ENCODE measurements around the gene TNFRSF25.
"Not testable (repeated sequence)": the region's sequence is repeated elsewhere in the genome, so short reads cannot be mapped to it uniquely, and the experiment has no call there.

The TNFRSF25 gene

DNA sequence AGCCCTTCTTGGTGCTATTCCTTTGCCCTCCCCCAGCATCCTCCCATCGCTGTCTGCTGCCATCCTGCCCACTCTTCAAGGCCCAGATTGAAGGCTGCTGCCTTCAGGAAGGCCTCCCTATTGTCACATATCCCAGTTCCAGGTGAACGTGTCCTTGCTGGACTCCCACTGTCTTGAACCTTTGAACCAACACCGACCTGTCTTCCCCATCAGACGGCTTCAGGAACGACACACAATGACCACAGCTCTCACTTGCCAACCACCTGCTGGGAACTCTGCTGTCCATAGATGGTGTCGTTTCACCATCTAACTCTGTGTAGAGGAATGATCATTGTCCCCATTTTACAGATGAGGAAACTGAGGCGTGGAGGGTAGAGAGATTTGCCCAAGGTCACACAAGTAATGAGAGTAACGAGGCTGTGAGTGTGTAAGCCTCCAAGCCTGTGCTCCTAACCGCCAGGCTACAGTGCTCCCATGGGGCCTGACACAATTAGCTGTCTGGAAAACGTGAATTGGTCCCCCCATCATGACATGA, 35.4 kb upstream of the TNFRSF25 start:
- no peak for DNase-seq

DNA sequence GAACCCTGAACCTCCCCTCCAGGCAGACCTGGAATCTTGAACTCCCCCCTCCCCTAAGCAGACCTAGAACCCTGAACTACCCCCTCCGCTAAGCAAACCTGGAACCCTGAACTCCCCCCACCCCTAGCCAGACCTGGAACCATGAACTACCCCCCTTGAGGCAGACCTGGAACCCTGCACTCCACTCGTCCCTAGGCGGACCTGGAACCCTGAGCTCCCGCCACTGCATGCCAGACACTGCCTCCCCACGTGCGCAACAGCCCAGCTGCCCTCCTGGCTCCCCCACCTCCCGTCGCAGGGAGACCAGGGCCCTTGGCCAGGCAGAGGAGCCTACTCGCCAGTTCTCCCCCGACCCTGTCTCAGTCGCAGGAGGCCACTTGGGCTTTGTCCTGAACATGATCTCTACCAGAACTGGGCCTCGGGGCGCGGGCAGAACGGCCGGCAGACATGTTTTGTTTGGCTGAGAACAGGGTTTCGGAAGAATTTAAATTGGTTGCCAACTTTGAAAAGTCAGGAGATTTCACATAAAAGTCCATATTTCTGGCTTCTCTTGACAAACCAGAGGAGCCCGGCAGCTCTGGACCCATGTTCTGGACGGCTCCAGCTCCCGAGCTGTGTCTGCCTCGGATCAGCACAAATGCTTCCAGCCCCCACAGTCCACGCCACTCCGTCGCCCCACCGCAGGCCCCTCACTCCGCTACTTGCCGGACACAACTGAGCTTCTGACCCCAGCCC, 34.7 kb upstream of the TNFRSF25 start:
- no peak for DNase-seq

DNA sequence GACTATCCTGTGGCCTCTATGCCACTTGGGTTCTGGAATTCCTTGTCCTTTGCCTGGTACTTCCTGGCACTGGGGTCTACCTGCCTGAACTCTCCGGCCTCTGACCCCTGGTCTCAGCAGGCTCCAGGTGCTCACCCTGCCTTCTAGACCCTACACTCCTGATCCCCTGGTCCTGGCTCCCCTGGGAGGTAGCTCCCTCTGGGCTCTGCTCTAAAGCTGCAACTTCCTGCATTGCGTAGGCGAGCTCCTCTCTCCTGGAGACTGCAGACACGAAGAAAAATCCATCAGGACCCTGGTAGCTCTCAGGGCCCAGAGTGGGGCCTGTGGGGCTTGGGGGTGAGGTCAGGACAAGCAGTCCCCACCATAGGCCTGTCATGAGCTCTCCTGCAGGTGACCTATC, 33.3 kb upstream of the TNFRSF25 start:
- DNase-seq = no peak

DNA sequence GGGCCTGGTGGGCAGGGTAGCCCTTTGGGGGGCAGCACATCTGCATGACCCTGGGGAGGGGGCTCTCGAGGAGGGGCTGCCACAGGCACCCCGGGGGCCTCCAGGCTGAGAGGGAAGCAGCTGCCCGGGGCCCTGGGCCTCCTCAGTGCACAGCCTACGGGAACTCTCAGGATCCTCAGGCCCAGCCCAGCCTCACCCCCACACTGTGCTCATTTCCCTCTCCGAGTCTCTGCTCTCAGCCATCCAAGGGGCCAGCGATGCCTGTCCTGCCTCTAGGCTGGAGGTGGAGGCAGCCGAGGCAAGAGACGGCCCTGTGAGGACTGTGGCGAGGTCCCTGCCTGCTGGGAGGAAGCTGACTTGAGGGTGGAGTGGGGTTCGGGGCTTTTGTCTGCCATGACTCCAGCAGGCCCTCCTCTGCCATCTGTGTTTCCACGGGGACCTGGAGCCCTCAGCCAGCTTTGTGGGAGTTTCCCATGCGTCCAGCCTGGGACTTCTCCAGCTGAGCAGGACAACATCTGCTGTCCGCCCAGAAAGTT, 32.7 kb upstream of the TNFRSF25 start:
- DNase-seq = peak; percentile 42 to 49

DNA sequence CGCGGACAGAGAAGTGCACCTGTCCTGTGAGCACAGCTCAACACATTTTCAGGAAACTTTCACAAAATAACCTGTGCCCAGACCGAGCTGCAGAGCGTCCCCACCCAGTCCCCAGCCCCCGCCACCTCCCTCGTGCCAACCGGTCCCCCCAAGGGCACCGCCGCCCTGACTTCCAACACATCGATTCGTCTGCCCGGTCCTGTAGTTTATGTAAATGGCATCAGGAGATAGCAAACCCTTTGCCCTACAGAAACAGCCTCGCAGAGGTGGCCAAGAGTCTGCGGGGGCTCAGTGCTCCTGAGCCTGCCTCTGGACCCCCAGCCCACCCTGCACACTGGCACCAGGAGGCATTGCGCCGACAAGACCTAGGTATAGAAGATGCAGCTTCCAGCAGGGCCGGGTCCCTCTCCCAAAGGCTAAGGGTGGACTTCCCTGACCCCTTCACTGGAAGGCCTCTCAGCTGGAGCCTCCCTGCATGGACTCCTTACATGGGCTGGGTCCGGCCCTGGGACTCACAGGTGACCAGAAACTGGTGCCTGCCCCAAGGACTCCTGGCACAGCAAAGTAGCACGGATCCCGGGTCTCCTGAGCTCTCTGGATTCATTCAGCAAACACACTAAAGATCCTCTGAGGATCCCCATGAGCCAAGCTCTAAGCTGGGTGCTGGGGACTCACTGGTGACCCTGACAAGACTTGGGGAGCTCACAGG, 32.0 kb upstream of the TNFRSF25 start:
- no peak for DNase-seq

DNA sequence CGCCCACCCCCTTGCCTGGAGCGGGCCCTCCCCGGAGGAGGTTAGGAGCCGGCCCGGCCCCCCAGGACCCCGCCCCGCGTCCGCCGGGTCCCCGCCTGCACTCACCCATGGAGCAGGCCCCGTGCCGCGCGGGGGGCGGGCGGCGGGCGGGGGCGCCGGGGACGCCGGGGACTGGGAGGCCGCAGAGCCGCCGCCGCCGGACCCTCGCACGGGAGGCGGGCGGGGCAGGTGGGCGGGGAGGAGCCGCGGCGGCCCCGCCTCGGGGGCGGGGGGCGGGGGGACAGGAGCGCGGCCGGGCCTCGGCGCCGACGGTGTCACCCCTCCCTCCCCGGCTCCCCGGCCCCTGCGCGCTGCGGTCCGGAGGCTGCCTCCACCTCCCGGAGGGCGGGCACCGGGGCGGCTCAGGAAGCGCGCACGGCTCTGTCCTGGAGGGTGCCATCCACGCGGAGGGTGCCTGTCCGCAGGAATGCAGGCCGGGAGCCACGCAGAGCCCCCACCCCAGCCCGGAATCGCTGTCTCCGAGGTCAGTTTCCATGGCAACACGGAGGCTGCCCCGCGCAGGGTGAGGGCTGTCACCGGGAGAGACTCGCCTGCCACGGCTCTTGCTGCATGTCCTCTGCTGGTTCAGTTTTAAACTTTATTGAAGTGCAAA, 31.4 kb upstream of the TNFRSF25 start:
- no peak for DNase-seq

DNA sequence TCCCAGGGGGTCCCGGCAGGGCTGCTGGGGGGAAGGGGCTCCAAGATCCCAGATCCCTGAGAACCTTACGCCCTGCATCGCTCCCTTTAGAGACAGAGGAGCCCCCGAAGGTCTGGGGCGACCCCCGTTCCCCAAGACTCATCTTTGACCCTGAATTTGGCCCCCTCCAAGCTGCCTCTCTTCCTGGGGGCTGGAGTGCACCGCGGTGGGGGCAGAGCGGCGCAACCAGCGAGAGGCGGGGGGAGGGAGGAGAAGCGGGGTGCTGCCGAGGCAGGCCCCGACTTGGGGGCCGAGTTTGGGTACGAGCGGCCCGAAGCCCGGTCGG, 30.9 kb upstream of the TNFRSF25 start:
- no peak for DNase-seq

DNA sequence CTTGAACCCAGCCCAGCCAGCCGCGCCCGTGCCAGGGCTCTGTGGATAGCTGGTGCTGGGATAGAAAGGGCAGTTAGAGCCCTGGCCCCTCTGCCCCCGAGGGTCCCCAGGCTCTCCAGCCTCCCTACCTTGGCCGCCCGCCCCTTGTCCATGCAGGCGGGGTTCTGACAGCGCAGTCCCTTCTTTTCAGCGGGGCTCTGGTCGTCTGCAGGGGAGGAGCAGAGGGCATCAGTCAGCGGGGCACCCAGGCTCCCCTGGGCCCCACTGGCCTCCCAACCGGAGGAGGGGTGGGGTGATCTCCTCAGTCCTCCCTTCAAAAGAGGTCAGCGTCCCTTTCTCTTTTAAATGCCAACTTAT, 30.4 kb upstream of the TNFRSF25 start:
- no peak for DNase-seq

DNA sequence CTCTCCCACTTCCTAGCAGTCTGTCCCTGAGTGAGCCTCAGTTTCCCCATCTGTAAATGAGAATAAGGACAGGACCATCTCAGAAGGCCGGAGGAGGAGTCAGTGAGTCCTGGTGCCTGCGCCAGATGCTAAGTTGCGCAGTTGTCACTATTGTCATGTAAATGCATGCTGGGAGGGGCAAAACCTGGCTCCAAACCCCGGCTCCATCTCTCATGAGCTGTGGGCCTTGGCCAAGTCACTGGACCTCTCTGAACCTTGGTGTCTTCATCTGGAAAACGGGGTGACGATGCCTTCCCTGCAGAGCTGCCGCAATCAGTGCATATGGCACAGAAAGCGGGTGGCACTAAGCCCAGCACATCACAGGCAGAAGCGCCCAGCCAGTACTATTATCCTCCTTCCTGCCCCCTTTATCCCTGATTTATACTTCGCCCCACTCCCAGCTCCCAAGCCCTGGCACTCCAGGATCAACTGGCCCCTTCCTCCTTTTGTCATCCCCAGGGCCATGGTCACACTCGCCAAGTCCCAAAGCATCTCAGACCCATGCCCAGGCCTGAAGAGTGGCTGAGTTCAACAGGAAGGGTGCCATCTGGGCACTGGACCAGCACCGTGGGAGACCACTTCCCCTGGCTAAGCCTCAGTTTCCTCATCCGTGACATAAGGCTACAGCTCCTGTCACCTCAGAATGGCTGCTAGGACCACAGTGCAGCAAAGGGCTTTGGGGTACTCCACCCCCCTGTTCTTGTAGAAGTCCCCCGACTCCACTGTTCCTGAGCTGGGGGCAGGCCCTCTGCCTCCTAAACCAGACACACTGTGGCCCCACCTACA, 29.8 kb upstream of the TNFRSF25 start:
- no peak for DNase-seq

DNA sequence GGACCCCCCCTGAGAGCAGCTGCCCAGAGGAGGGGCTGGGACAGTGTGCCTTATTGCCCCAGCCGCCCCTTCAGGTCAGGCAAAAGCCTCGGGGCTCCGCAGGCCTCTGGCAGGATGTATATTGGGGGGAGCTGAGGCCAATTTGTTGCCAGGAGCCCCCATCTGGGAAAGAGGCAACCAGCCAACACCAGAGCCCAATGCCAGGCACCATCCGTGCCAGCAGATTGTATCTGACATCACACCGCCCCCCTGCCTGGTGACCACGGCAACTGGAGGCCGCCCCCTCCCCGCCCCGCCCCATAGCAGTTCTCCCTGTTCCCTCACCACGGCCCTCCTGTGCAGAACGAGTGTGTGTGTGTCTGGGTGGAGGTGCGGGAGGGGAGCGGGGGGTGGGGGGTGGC, 29.1 kb upstream of the TNFRSF25 start:
- DNase-seq = no peak

DNA sequence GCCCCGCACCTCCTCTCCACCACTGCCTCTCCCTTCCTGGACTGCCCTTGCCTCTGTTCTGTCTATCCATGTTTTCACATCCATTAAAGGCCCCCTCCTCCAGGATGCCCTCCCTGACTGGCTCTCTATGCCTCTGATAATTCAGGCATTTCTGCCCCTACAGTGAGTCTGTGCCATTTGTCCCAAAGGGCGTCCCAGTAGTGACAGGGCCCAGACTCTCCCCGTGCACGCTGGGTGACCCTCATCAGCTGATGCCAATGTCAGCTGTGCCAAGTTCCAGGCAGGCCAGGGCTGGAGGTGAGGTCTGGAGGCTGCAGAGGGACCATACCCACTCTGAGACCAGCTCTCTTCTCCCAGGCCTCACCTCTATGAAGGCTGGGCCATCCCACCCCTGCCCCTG, 28.7 kb upstream of the TNFRSF25 start:
- no peak for DNase-seq

DNA sequence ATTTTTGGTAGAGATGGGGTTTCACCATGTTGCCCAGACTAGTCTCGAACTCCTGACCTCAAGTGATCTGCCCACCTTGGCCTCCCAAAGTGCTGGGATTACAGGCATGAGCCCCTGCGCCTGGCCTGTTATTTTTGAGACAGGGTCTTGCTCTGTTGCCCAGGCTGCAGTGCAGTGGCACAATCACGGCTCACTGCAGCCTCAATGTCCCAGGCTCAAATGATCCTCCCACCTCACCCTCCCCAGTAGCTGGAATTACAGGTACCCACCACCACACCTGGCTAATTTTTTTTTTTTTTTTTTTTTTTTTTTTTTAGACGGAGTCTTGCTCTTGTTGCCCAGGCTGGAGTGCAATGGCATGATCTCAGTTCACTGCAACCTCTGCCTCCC, 27.9 kb upstream of the TNFRSF25 start:
- DNase-seq = not testable (repeated sequence)

DNA sequence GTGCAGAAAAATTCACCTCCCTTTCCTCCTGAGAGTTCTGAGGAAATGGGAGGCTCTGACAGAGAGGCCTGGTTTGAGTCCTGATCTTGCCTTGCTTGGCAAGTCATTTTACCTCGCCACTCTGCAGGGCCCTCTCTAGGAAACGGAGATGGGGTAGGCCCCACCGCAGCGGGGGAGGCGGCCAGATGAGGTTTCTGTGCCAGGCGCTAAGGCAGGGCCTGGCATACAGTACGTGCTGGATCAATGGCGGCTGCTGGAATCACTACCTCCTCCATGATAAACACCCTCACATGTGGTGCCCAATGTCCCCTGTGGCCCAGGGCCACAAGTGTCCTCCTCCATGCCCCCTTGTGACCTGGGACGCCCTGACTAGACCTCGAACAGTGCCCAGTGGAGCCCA, 26.0 kb upstream of the TNFRSF25 start:
- DNase-seq = no peak

DNA sequence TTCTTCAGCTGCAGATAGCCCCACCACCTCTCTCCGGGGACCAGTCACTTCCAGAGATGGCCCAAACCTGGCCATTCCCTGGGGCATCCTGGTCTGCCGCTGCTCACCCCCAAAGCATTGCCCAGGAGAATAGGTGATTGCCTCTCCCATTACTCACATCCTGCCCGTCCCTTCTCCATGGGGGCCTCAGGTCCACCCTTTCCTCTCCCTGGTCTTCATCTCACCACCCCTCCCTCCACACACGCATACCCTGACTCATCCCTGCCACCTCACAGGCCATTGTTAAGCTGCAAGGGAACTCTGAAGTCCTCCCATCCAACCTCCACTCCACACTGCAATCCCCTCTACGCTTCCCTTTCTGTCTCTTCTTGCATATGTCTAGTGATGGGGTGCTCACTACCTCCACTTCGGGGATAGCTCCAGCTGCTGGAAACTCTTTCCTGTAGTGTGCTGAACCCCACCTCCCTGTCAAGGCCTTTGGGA, 25.5 kb upstream of the TNFRSF25 start, which contains the start of gene PLEKHG5:
Gene PLEKHG5 (minus strand): TSS at position 188 of the 483 bp plus-strand sequence. CDS start 14,096 bp downstream, outside the sequence.
- DNase-seq = no peak

DNA sequence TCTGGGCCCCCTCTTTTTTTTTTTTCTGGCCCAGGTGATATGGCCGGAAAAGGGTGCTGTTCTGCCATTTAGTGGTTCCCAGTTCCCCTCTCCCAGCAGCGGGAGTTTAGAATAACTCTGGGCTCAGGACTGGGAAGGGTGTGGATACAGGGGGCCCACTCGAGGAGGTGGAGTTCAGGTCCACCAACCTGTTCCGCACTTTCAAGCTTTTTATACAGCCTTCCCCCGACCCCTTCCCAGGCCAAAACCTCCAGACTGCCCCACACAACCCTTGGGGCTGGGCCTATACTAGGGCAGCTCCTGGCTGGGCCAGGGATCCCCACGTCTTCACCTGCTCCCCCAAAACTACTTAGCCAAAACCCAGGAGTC, 25.1 kb upstream of the TNFRSF25 start:
- no peak for DNase-seq

DNA sequence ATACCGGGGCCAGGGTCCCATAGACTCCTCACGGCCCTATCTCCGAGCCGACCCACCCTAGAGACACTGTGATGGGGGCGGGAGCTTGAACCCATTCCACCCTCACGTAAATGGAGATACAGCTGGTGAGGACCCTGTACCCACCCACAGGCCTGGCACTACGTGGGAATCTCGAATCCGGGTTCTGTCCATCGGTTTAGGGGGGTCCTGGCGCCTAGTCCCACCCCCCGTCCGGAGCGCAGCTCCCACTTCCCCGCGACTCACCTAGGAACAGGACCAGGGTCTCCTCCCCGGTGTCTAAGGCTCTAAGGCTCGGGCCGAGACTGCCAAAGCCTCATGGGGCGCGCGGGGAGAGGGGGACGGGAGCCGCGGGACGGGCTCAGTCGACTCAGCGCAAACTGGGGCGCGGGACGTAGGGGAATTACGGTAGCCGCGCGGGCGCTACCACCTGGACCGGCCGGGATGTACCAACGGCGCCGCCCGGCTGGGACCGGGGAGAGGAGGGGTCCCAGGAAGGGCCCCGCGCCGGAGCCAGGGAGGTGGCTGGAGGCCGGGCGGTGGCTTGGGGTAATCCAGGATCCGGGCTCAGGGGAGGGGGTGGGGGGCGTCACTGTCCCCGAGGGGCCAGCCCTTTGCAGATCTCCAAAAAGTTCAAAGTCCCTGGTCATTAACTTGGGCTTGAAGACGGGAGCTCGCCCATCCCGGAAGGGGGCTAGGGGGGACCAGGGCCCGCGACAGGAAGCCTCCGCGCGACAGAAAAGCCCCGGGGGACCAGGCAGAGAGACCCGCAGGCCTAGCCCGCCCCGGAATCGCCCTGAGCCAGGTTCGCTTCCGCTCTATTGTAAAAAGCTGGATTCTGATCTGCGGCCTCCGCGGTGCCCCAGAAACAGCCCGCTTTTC, 24.5 kb upstream of the TNFRSF25 start:
- DNase-seq = no peak

DNA sequence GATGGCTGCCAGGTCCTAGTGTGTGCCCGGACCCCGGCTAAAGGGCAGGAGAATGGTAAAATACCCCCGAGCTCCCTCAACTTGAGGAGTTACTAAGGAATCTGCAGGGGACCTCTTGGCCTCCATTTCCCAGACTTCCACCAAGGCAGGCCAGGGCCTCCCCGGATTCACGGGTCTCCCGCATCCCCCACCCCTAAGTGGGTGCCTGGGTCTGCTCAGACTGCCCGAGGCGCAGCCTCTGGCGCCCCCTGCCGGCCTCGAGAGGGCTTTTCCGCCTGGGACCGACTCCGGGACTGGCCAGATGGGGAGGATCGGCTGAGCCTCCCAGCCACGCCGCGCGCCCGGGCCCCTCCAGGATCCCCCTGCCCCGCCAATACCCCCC, 23.8 kb upstream of the TNFRSF25 start:
- peak; percentile 41 to 80 for DNase-seq

DNA sequence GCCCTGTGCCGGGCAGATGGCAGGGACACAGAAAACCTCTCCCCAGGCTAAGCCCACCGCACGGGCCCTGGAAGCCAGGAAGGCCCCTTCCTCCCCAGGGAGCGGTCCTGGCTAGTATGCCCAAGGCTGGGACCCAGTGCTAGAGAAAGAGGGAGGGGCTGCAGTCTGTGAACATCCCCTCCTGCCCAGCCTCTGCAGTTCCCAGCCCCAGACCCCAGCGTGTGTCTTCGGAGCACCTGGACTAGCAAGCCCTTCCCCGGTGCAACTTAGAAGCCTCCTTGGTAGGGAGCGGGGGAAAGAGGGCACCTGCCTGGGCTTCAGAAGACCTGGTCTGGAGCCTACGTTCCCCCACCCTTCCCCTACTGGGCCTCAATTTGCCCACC, 23.4 kb upstream of the TNFRSF25 start:
- DNase-seq = no peak

DNA sequence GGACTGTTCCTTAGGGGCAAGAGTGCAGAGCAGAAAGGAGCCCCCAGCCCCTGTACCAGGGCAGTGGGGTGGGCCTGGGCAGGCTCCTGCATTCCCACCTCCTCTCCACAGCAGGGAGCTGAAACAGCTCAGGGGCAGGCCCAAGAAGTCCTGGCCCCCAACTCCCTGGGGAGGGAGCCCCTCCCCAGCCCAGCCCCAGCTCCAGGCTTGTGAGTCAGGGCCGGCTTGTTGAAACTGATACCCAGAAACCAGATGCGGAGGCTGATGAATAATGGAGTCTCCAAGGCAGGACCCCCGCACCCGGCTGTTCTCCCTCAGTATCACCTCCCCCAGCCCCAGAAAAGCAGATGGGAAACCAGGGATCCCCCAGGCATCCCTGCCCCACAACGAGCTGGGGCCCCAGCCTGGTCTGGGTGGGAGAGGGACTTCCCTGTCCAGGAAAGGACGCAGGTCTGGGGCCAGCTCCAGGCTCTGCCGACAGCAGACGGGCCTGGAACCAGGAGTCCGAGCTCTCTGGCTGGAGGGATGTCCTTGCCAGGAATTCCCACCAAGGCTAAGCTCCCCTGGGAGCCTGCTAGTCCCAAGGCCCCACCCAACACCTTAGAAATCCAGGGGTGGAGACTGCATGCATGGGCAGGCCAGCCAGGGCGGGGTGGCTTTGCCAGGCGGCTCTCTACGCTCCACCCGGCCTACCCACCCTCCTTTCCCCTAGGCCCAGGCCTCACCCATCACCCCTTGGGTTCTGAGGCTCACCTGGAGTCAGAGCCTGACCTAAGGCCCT, 22.8 kb upstream of the TNFRSF25 start:
- DNase-seq = no peak

DNA sequence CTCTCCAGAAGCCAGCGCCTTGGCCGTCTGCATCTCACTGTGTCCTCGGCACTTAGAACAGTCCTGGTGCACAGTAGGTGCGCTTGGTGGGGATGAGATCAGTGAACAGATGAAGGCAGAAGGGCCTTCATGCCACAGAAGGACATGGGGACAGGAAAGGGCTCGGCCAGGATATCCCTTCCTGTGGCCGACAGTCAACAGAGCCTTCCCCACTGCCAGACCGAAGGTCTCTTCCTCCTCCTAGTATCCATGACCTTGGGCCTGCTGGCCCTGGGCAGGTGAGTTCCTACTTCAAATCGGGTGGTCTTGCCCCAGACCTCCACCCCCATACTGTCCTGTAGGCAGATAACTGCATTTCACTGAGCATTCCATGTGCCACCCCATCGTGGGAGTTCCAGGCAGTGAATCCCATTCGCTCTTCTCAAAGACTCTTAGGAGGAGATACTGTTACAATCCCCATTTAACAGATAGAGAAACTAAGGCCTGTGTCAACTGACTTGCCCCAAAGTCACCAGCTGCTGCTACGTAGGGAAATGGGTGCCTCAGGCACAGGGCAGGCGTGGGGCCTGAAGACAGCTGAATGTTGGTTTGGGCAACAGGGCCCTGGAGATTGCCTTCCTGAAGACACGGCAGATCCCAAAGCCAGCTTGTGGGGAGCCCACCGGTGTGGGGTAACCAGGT, 22.0 kb upstream of the TNFRSF25 start:
- no peak for DNase-seq

All from inflammatory macrophage treated with lipopolysaccharide for 1 hour (primary cell).